Small intestine (tissue), 7 donors: ENCODE results near the gene FAM120B. TPM values are rescaled to one million over a fixed set of nuclear protein-coding genes. Genes with fewer than 3 reads are reported as not detected.

Experiments
- DNase-seq, 2 donors: peaks; one replicate each; pipeline versions ENCODE4 v3.0.0 to v3.0.0-alpha.2; 2013
- FAIRE-seq: peaks from 2 replicates; lab custom pipeline; 2012; peaks lifted over from hg19 to GRCh38; lab: Jason Lieb, UNC
- H3K27ac ChIP-seq, 3 donors: one replicate each; pipeline ENCODE4 v1.5.1; 2013; ENCODE audit warnings: low read length in 2 of 3, mild to moderate bottlenecking in 2 of 3, control low read depth in 1 of 3, inconsistent platforms in 1 of 3, low read depth in 1 of 3, moderate library complexity in 1 of 3
- H3K27me3 ChIP-seq, 3 donors: one replicate each; pipeline ENCODE4 v1.6.1; 2013; ENCODE audit warnings: low read length in 3 of 3, inconsistent platforms in 1 of 3; ENCODE audit not compliant: control insufficient read depth in 3 of 3, insufficient read depth in 3 of 3
- H3K36me3 ChIP-seq, 3 donors: one replicate each; pipeline ENCODE4 v1.6.1; 2013; ENCODE audit warnings: low read length in 3 of 3, inconsistent platforms in 1 of 3, low read depth in 1 of 3, mild to moderate bottlenecking in 1 of 3, moderate library complexity in 1 of 3; ENCODE audit not compliant: control insufficient read depth in 3 of 3, insufficient read depth in 2 of 3
- H3K4me1 ChIP-seq, 3 donors: one replicate each; pipeline ENCODE4 v1.6.1; 2013; ENCODE audit warnings: low read length in 2 of 3, inconsistent platforms in 1 of 3, low read depth in 1 of 3, mild to moderate bottlenecking in 1 of 3, moderate library complexity in 1 of 3; ENCODE audit not compliant: control insufficient read depth in 3 of 3, insufficient read depth in 2 of 3
- H3K4me3 ChIP-seq, 3 donors: one replicate each; pipeline ENCODE4 v1.5.1; 2013; ENCODE audit warnings: low read length in 3 of 3, control low read depth in 1 of 3, inconsistent platforms in 1 of 3, low read depth in 1 of 3, mild to moderate bottlenecking in 1 of 3, moderate library complexity in 1 of 3
- H3K9me3 ChIP-seq, 2 donors: one replicate each; pipeline ENCODE4 v1.6.1; 2013; ENCODE audit warnings: low read depth in 1 of 2, low read length in 1 of 2; ENCODE audit not compliant: control insufficient read depth in 2 of 2, insufficient read depth in 1 of 2
- WGBS, 3 donors: extraction: QIAGEN DNeasy Blood & Tissue Kit; methylation state at CpG; one replicate each; pipeline ENCODE4 v1.1.7; 2013; 5-methylcytosine and 5-hydroxymethylcytosine counted together
- polyA plus RNA-seq, 4 donors: library from polyadenylated mRNA; stranded (reverse) in 3 of 4; unstranded in 1 of 4; fragments of 200-250 nt in 3 of 4; fragments of 120-200 nt in 1 of 4; gene quantifications; one replicate each; pipeline versions ENCODE4 v1.2.1 to v1.2.3, GENCODE V29; 2013
- donor health status: healthy with polysubstance abuse.
- donor health status: control.
- donor health status: control.
- donor health status: Bipolar disorder and iron deficiency.
- donor health status: healthy.

Gene FAM120B
- polyA plus RNA-seq, 4 donors: 6.5 to 24.0 (median 10.6) TPM

- H3K36me3 ChIP-seq: no peaks in the 10 kb centered on the region
- no peak overlapping the region for H3K4me3 ChIP-seq
- DNase-seq (no peak), FAIRE-seq (no peak)
- 88 to 91% (median 88%) methylated on average over 36 of the region's 36 CpGs for WGBS, 3 donors
- H3K4me1 ChIP-seq: peaks cover 0 to 2% (median under 1%) of the 10 kb centered on the region in 3 donors
- H3K27me3 ChIP-seq: peaks cover 0 to 2% (median 0%) of the 10 kb centered on the region in 3 donors
- H3K9me3 ChIP-seq: no peaks in the 10 kb centered on the region
- no peak overlapping the region for H3K27ac ChIP-seq
Observed at GRCh38 chr6:170274713-170275560, 31.6 kb upstream of the FAM120B start.

- peak overlapping the region in 2 of 3 donors; percentile 38 to 79 for H3K27ac ChIP-seq
- WGBS, 3 donors: 66 to 85% (median 76%) methylated on average over 29 of the region's 29 CpGs
- peaks cover 0 to 2% (median 0%) of the 10 kb centered on the region in 3 donors for H3K27me3 ChIP-seq
- H3K36me3 ChIP-seq: peaks cover 0 to 1% (median 0%) of the 10 kb centered on the region in 3 donors
- H3K9me3 ChIP-seq: no peaks in the 10 kb centered on the region
- DNase-seq: no peak
- FAIRE-seq: no peak
- no peak overlapping the region for H3K4me3 ChIP-seq
- peaks cover 0 to 6% (median 0%) of the 10 kb centered on the region in 3 donors for H3K4me1 ChIP-seq
Observed at GRCh38 chr6:170276369-170277057, 30.0 kb upstream of the FAM120B start.

GRCh38 chr6:170277893-170278742, 28.4 kb upstream of the FAM120B start:
- H3K36me3 ChIP-seq: peaks cover 0 to 13% (median 0%) of the 10 kb centered on the region in 3 donors
- peaks cover 0 to 6% (median 0%) of the 10 kb centered on the region in 3 donors for H3K4me1 ChIP-seq
- FAIRE-seq: no peak
- no peak overlapping the region for H3K27ac ChIP-seq
- no peaks in the 10 kb centered on the region for H3K9me3 ChIP-seq
- H3K27me3 ChIP-seq: peaks cover 0 to 1% (median 0%) of the 10 kb centered on the region in 3 donors
- no peak for DNase-seq
- no peak overlapping the region for H3K4me3 ChIP-seq
- 77 to 85% (median 84%) methylated on average over 8 of the region's 8 CpGs for WGBS, 3 donors

- Histone ChIP-seq H3K4me3 (no peak overlapping the region), H3K27me3 (no peaks in the 10 kb centered on the region), H3K27ac (no peak overlapping the region), H3K36me3 (peaks cover 0 to 19% (median 0%) of the 10 kb centered on the region in 3 donors), H3K9me3 (no peaks in the 10 kb centered on the region), H3K4me1 (peaks cover 0 to 6% (median 0%) of the 10 kb centered on the region in 3 donors)
- no peak for DNase-seq
- WGBS, 3 donors: 58 to 84% (median 64%) methylated on average over 9 of the region's 9 CpGs
- no peak for FAIRE-seq
Observed at GRCh38 chr6:170278743-170279094, 27.8 kb upstream of the FAM120B start.

GRCh38 chr6:170279426-170279825, 27.1 kb upstream of the FAM120B start:
- Histone ChIP-seq H3K27me3 (no peaks in the 10 kb centered on the region), H3K9me3 (no peaks in the 10 kb centered on the region), H3K4me3 (no peak overlapping the region), H3K4me1 (peaks cover 0 to 6% (median 0%) of the 10 kb centered on the region in 3 donors), H3K27ac (peak overlapping the region in 1 of 3 donors; percentile 59), H3K36me3 (peaks cover 0 to 26% (median 0%) of the 10 kb centered on the region in 3 donors)
- FAIRE-seq (no peak), DNase-seq (no peak)
- 88 to 91% (median 91%) methylated on average over 8 of the region's 8 CpGs for WGBS, 3 donors

GRCh38 chr6:170279977-170280688, 26.4 kb upstream of the FAM120B start:
- 16 to 52% (median 33%) methylated on average over 36 of the region's 36 CpGs for WGBS, 3 donors
- DNase-seq: peak; percentile 82 to 91
- H3K27me3 ChIP-seq: peaks cover 0 to 4% (median 0%) of the 10 kb centered on the region in 3 donors
- H3K9me3 ChIP-seq: no peaks in the 10 kb centered on the region
- H3K4me1 ChIP-seq: peaks cover 0 to 6% (median 0%) of the 10 kb centered on the region in 3 donors
- H3K4me3 ChIP-seq: peak overlapping the region in 2 of 3 donors; percentile 29 to 36
- peak overlapping the region; percentile 34 to 80 (median 67) for H3K27ac ChIP-seq
- no peak for FAIRE-seq
- H3K36me3 ChIP-seq: peaks cover 0 to 32% (median 0%) of the 10 kb centered on the region in 3 donors

- Histone ChIP-seq H3K36me3 (peaks cover 0 to 38% (median 0%) of the 10 kb centered on the region in 3 donors), H3K4me3 (peak overlapping the region in 2 of 3 donors; percentile 29 to 36), H3K4me1 (peaks cover 0 to 6% (median 0%) of the 10 kb centered on the region in 3 donors), H3K27me3 (peaks cover 0 to 4% (median 0%) of the 10 kb centered on the region in 3 donors), H3K9me3 (no peaks in the 10 kb centered on the region), H3K27ac (peak overlapping the region; percentile 34 to 80 (median 67))
- DNase-seq (no peak), FAIRE-seq (no peak)
- 32 to 66% (median 32%) methylated on average over 23 of the region's 23 CpGs for WGBS, 3 donors
Observed at GRCh38 chr6:170280689-170281045, 25.9 kb upstream of the FAM120B start.
